ENCODE results near the gene CCDC40. TPM values are rescaled to one million over a fixed set of nuclear protein-coding genes. Genes with fewer than 3 reads are reported as not detected.

The CCDC40 gene
- total and polyA plus RNA-seq, 2 donors (not counting 1 experiment from before 2014, with no cell fraction given), result 0.53 to 1.5 TPM

- Histone ChIP-seq H3K4me1 (ENCODE audit: control insufficient read depth, extremely low read depth, insufficient read depth, low read length) (no peaks in the 10 kb centered on the region), H3K36me3 (ENCODE audit: control insufficient read depth, insufficient read depth, low read length) (peaks cover 3% of the 10 kb centered on the region), H3K27me3 (ENCODE audit: control insufficient read depth, insufficient read depth, low read length) (no peaks in the 10 kb centered on the region), H3K4me2 (ENCODE audit: extremely low read depth, insufficient read depth, low read length) (no peak overlapping the region), H3K9me3 (ENCODE audit: control insufficient read depth, insufficient read depth, low read depth, low read length) (no peaks in the 10 kb centered on the region), H3K9ac (ENCODE audit: insufficient read depth, low read length) (no peak overlapping the region), H2AFZ (ENCODE audit: low read length) (no peak overlapping the region), H3K79me2 (ENCODE audit: control insufficient read depth, insufficient read depth, low read length) (no peaks in the 10 kb centered on the region), H3K27ac (ENCODE audit: insufficient read depth, low read length) (no peak overlapping the region), H4K20me1 (ENCODE audit: control insufficient read depth, extremely low read depth, insufficient read depth, low read length) (no peaks in the 10 kb centered on the region), H3K4me3 (replicated peaks in 1 of 4; ENCODE audit: control extremely low read depth in 1 of 4, insufficient read depth in 1 of 4, low read depth in 3 of 4, low read length in 4 of 4) (no peak overlapping the region)
- no peak for TF ChIP-seq CTCF (conservative IDR thresholded peaks at IDR 0.05 in 1 of 2, IDR thresholded peaks at IDR 0.05 in 1 of 2; ENCODE audit: low read depth in 1 of 2, low read length in 2 of 2)
- TF ChIP-seq EZH2 (IDR thresholded peaks at IDR 0.05; ENCODE audit: low read length, missing control alignments), result no peak
- DNase-seq (ENCODE audit: low read depth in 2 of 2), result no peak
Observed at GRCh38 chr17:80006811-80007752, 29.4 kb upstream of the CCDC40 start.

- no peak overlapping the region for H2AFZ ChIP-seq (ENCODE audit: low read length)
- no peaks in the 10 kb centered on the region for H3K27me3 ChIP-seq (ENCODE audit: control insufficient read depth, insufficient read depth, low read length)
- H3K4me2 ChIP-seq (ENCODE audit: extremely low read depth, insufficient read depth, low read length), result no peak overlapping the region
- no peak for DNase-seq (ENCODE audit: low read depth in 2 of 2)
- no peaks in the 10 kb centered on the region for H4K20me1 ChIP-seq (ENCODE audit: control insufficient read depth, extremely low read depth, insufficient read depth, low read length)
- H3K27ac ChIP-seq (ENCODE audit: insufficient read depth, low read length), result no peak overlapping the region
- no peak overlapping the region for H3K9ac ChIP-seq (ENCODE audit: insufficient read depth, low read length)
- H3K4me3 ChIP-seq (replicated peaks in 1 of 4; ENCODE audit: control extremely low read depth in 1 of 4, insufficient read depth in 1 of 4, low read depth in 3 of 4, low read length in 4 of 4), result no peak overlapping the region
- no peaks in the 10 kb centered on the region for H3K9me3 ChIP-seq (ENCODE audit: control insufficient read depth, insufficient read depth, low read depth, low read length)
- peaks cover 3% of the 10 kb centered on the region for H3K36me3 ChIP-seq (ENCODE audit: control insufficient read depth, insufficient read depth, low read length)
- H3K4me1 ChIP-seq (ENCODE audit: control insufficient read depth, extremely low read depth, insufficient read depth, low read length), result no peaks in the 10 kb centered on the region
- H3K79me2 ChIP-seq (ENCODE audit: control insufficient read depth, insufficient read depth, low read length), result no peaks in the 10 kb centered on the region
- TF ChIP-seq EZH2 (IDR thresholded peaks at IDR 0.05; ENCODE audit: low read length, missing control alignments) (no peak), CTCF (conservative IDR thresholded peaks at IDR 0.05 in 1 of 2, IDR thresholded peaks at IDR 0.05 in 1 of 2; ENCODE audit: low read depth in 1 of 2, low read length in 2 of 2) (no peak)
Observed at GRCh38 chr17:80007939-80008338, 28.5 kb upstream of the CCDC40 start.

- Histone ChIP-seq H3K27ac (ENCODE audit: insufficient read depth, low read length) (no peak overlapping the region), H2AFZ (ENCODE audit: low read length) (no peak overlapping the region), H3K9ac (ENCODE audit: insufficient read depth, low read length) (no peak overlapping the region), H4K20me1 (ENCODE audit: control insufficient read depth, extremely low read depth, insufficient read depth, low read length) (no peaks in the 10 kb centered on the region), H3K4me3 (replicated peaks in 1 of 4; ENCODE audit: control extremely low read depth in 1 of 4, insufficient read depth in 1 of 4, low read depth in 3 of 4, low read length in 4 of 4) (no peak overlapping the region), H3K4me1 (ENCODE audit: control insufficient read depth, extremely low read depth, insufficient read depth, low read length) (no peaks in the 10 kb centered on the region), H3K36me3 (ENCODE audit: control insufficient read depth, insufficient read depth, low read length) (peaks cover 3% of the 10 kb centered on the region), H3K9me3 (ENCODE audit: control insufficient read depth, insufficient read depth, low read depth, low read length) (no peaks in the 10 kb centered on the region), H3K27me3 (ENCODE audit: control insufficient read depth, insufficient read depth, low read length) (no peaks in the 10 kb centered on the region), H3K79me2 (ENCODE audit: control insufficient read depth, insufficient read depth, low read length) (no peaks in the 10 kb centered on the region), H3K4me2 (ENCODE audit: extremely low read depth, insufficient read depth, low read length) (no peak overlapping the region)
- DNase-seq (ENCODE audit: low read depth in 2 of 2), result peak; percentile 33 to 58
- TF ChIP-seq CTCF (conservative IDR thresholded peaks at IDR 0.05 in 1 of 2, IDR thresholded peaks at IDR 0.05 in 1 of 2; ENCODE audit: low read depth in 1 of 2, low read length in 2 of 2) (peak; percentile 88 to 90), EZH2 (IDR thresholded peaks at IDR 0.05; ENCODE audit: low read length, missing control alignments) (no peak)
Observed at GRCh38 chr17:80008383-80008840, 28.0 kb upstream of the CCDC40 start.

All from fibroblast of lung (primary cell).